Panc1 (cell line): Measurements from ENCODE around the gene THSD7B. TPM values are rescaled to one million over a fixed set of nuclear protein-coding genes. Genes with fewer than 3 reads are reported as not detected.

Source experiments
- ATAC-seq: fragments of 200-7000 bp; cut with Tn5 transposase; 2 replicates; pipeline ENCODE4 v1.9.1; 2020; ENCODE audit warnings: mild to moderate bottlenecking, moderate library complexity
- BruUV-seq: library from RNA; stranded (reverse); fragments of 400-500 nt; replicated peaks from 2 replicates; lab custom pipeline; 2021; lab: Mats Ljungman, UMichigan
- CTCF ChIA-PET: fragments of 300-600 bp; sonication (Branson Sonifier 250); formaldehyde crosslinking; loops from one replicate; lab custom pipeline; 2022; ENCODE audit warnings: antibody characterized with exemption; lab: Charles Lee
- POLR2A ChIA-PET: fragments of 300-600 bp; sonication (Branson Sonifier 250); formaldehyde crosslinking; loops from one replicate; lab custom pipeline; 2022; ENCODE audit warnings: antibody characterized with exemption; lab: Charles Lee
- DNase-seq: peaks from one replicate; pipeline ENCODE4 v3.0.0-alpha.2; 2010; ENCODE audit warnings: low read depth, low spot score
- H3K27ac ChIP-seq: 2 replicates; pipeline ENCODE4 v1.5.1; 2011; ENCODE audit warnings: mild to moderate bottlenecking, low read length, inconsistent platforms
- H3K27me3 ChIP-seq: fragments of 200-500 bp; sonication (Bioruptor generic); 2 replicates; pipeline ENCODE4 v1.6.0; 2014; ENCODE audit warnings: low read length, inconsistent platforms; ENCODE audit not compliant: control insufficient read depth, insufficient read depth
- H3K36me3 ChIP-seq: fragments of 200-500 bp; sonication (Bioruptor generic); 2 replicates; pipeline ENCODE4 v1.5.1; 2014; ENCODE audit warnings: inconsistent platforms, mild to moderate bottlenecking, low read length, moderate library complexity; ENCODE audit not compliant: control insufficient read depth, insufficient read depth
- H3K4me1 ChIP-seq: 2 replicates; pipeline ENCODE4 v1.5.1; 2011; ENCODE audit warnings: inconsistent platforms, mild to moderate bottlenecking, low read length, moderate library complexity; ENCODE audit not compliant: control insufficient read depth, insufficient read depth
- H3K4me3 ChIP-seq, 2 experiments: 2 replicates each; pipeline ENCODE4 v1.5.1; 2011 to 2012; ENCODE audit warnings: low read depth in 2 of 2, low read length in 2 of 2, mild to moderate bottlenecking in 2 of 2, inconsistent platforms in 1 of 2, moderate library complexity in 1 of 2
- H3K9me3 ChIP-seq: fragments of 200-500 bp; sonication (Bioruptor generic); 2 replicates; pipeline ENCODE4 v1.5.1; 2014; ENCODE audit warnings: low read depth, mild to moderate bottlenecking, inconsistent platforms, low read length, moderate library complexity; ENCODE audit not compliant: control insufficient read depth, insufficient read depth
- CTCF ChIP-seq: fragments of 450-650 bp; IDR thresholded peaks from 2 replicates; pipeline ENCODE4 v1.5.1; 2017; ENCODE audit warnings: mild to moderate bottlenecking
- POLR2AphosphoS5 ChIP-seq: IDR thresholded peaks from 2 replicates; pipeline ENCODE4 v1.6.1; 2012; ENCODE audit warnings: mild to moderate bottlenecking, low read depth, low read length, moderate library complexity
- REST ChIP-seq, 2 experiments: IDR thresholded peaks; 2 replicates each; pipeline ENCODE4 v1.6.1; 2011 to 2012; ENCODE audit warnings: low read depth in 2 of 2, control low read depth in 1 of 2, low read length in 1 of 2, mild to moderate bottlenecking in 1 of 2, moderate library complexity in 1 of 2; ENCODE audit not compliant: insufficient read depth in 1 of 2
- SIN3A ChIP-seq: IDR thresholded peaks from 2 replicates; pipeline ENCODE4 v1.6.1; 2012; ENCODE audit warnings: low read depth, mild to moderate bottlenecking, low read length, moderate library complexity, borderline replicate concordance; ENCODE audit not compliant: insufficient read depth
- TCF7L2 ChIP-seq: IDR thresholded peaks from 2 replicates; pipeline ENCODE4 v1.6.1; 2011; ENCODE audit warnings: mild to moderate bottlenecking, low read depth, low read length, inconsistent platforms
- in situ Hi-C: cut with HindIII; loops from 2 replicates; pipeline ENCODE4 v1.10.0; 2016; ENCODE audit warnings: low sequenced_read_pairs, low pct_unique_long_range_greater_than_20kb
- intact Hi-C: fragments of 100-400 bp; cut with micrococcal nuclease; formaldehyde crosslinking; loops from one replicate; pipeline ENCODE4 v1.10.0; 2022; ENCODE audit not compliant: unreplicated experiment
- total RNA-seq: library from RNA; stranded (reverse); gene quantifications from one replicate; pipeline ENCODE4 v1.2.1, GENCODE V29; 2021; ENCODE audit not compliant: unreplicated experiment

The THSD7B gene
- total RNA-seq, 1 experiment from 2014 or later: not detected

DNA sequence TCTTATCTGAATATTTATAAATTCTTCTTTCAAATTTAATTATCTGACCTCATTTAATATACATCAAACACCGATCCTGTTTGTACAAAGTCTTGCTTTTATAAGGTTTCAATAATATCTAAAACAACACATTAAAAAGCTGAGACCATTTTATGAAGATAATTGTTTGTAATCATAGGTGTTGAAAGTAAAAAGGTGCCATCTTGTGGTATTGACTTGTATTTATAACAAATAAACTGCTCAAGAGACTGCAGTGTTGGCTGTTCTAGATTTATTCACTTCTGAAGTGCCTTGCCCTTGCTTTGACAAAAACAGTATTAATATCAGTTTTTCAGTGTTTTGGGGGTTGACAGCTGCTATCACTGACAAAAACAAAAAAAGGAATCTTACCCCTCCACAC lies 912.1 kb downstream of the THSD7B start:
- H3K4me3 ChIP-seq: no peak overlapping the region
- H3K27ac ChIP-seq: no peak overlapping the region
- H3K27me3 ChIP-seq: no peaks in the 10 kb centered on the region
- BruUV-seq: no TSS peak
- no peaks in the 10 kb centered on the region for H3K36me3 ChIP-seq
- ChIA-PET POLR2A (no interaction called here), CTCF (no interaction called here)
- no peaks in the 10 kb centered on the region for H3K9me3 ChIP-seq
- no peak for ATAC-seq
- no peaks in the 10 kb centered on the region for H3K4me1 ChIP-seq
- in situ Hi-C loops (no loop called here), intact Hi-C loops (no loop called here)
- no peak for TF ChIP-seq SIN3A
- no peak for TF ChIP-seq REST (IDR thresholded peaks at IDR 0.05; ENCODE audit: insufficient read depth in 1 of 2, low read depth in 2 of 2, low read length in 1 of 2)
- no peak for TF ChIP-seq TCF7L2
- no peak for TF ChIP-seq POLR2AphosphoS5
- TF ChIP-seq CTCF: no peak; the same call in 1 of the 2 replicates
- DNase-seq: no peak

DNA sequence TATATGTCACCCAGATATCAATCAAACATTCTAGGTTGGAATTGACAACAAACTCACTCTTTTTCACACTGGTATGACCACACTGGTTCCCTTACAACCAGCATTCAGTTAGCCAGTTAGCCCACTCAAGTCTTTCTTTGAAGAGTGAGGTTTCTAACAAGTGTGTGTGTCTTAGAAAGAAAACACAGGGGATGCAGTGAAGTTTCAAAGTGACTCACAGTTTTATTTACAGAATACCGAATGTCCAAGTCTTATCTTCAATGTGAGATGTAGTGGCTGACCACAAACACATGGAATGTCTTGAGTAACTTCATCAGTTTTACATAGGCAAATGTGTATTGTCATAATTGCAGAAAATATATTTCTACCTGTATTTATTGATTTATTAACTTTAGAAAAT lies 924.2 kb downstream of the THSD7B start:
- H3K27me3 ChIP-seq: no peaks in the 10 kb centered on the region
- TF ChIP-seq TCF7L2 (no peak), POLR2AphosphoS5 (no peak), REST (IDR thresholded peaks at IDR 0.05; ENCODE audit: insufficient read depth in 1 of 2, low read depth in 2 of 2, low read length in 1 of 2) (no peak), CTCF (no peak), SIN3A (no peak)
- H3K36me3 ChIP-seq: no peaks in the 10 kb centered on the region
- H3K27ac ChIP-seq: no peak overlapping the region
- CTCF ChIA-PET: no interaction called here
- DNase-seq: no peak
- POLR2A ChIA-PET: no interaction called here
- intact Hi-C loops: no loop called here
- no peak overlapping the region for H3K4me3 ChIP-seq
- no peaks in the 10 kb centered on the region for H3K4me1 ChIP-seq
- in situ Hi-C loops: no loop called here
- no peak for ATAC-seq
- BruUV-seq: no TSS peak
- no peaks in the 10 kb centered on the region for H3K9me3 ChIP-seq
